GM18517 (cell line): ENCODE measurements around the gene SNAPC2.
"Not testable (repeated sequence)": the region's sequence is repeated elsewhere in the genome, so short reads cannot be mapped to it uniquely, and the experiment has no call there.

ENCODE experiments used
- ATAC-seq: cut with Tn5 transposase; IDR thresholded peaks from one replicate; pipeline ENCODE4 v1.9.1; 2021; ENCODE audit warnings: mild to moderate bottlenecking, moderate library complexity; ENCODE audit not compliant: unreplicated experiment

Gene SNAPC2

DNA sequence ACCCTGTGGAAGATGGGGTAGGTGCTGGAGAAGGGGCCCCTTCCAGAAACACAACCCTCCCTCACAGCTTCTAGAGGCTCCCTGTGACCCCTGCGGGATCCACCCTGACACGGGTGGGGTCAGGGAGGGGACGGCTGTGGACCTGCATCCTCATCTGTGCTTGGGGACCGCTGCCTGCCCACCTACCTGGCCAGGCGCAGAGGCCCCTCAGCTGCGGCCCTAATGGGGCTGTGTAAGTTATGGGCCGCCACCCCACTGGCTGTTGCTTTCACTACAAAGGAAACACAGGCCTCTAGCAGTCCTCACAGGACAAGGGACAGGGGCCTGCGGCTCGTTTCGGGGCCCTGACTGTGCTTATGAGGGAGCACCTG, 12.8 kb downstream of the SNAPC2 start:
- ATAC-seq: no peak

DNA sequence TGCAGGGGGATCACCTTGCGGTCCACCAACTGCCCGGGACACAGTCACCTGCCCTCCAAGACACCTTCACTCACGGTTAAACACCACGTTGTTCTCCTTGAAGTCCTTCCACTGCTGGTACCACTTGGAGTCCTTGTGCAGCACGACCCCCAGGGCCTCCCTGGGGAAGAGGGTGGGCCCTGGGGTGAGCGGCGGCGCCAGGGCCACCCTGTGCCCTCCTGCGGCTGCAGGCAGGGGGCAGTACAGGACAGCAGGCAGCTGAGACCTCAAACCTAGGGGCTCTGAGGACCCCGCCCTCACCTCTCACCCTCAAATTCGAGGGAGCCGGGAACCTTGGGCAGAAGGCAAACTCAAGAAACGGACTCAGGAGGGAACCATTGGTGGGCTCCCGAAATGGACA, 13.3 kb downstream of the SNAPC2 start:
- no peak for ATAC-seq

DNA sequence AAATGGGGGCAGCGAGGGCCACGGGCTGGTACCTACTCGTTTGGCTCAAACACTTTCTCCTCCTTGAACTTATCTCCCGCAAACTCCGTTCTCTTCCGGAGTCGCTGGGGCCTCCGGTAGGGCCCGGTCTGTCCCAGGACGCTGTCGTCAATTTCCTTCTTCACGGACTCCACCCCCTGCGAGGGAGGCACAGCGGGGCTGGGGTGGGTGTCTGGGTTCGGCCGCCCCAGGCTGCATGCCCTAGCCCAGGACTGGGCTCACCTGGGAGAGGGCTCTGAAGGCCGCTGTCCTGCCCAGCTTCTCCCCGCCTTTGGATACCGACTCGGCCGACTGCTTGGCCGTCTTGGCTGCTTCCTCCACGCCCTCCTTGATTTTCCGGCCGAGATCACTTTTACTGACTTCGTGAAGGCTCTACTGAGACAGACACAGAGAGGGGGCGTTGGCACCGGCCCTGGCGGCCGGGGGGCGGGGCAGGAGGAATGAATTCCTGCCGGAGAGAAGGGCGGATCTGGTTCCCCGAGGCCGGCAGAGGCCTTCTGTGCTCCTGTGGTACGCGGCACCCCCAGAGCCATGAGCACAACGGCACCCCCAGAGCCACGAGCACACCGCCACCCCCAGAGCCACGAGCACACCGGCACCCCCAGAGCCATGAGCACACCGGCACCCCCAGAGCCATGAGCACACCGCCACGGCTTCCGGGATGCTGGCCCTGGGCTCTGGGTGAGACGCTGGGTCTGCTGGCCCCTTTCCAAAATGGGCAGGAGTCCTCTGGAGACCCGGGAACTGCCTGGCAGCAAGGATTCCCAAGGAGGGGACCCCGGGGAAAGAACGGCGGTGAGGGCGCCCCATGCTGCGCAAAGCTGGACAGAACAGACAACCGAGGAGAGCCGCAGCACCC, 13.9 kb downstream of the SNAPC2 start:
- ATAC-seq: no peak

DNA sequence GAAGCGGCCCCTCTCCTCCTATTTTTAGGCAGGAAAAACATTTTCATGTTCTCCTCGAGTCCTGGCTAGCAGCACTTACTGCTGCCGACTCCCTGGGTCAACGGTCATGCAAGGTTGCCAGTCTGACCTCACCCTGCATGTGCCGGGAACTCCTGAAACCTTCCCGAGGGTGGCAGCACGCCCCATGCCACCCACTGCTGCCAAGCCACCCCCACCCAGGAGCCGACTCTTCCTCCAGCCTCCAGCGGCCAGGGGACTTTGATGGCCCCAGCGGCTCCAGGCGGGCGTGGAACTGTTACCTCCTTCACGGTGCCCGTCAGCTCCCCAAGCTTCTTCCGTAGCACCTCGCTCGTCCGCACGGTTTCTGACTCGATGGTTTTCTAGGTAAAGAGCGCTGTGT, 14.6 kb downstream of the SNAPC2 start:
- ATAC-seq: no peak

DNA sequence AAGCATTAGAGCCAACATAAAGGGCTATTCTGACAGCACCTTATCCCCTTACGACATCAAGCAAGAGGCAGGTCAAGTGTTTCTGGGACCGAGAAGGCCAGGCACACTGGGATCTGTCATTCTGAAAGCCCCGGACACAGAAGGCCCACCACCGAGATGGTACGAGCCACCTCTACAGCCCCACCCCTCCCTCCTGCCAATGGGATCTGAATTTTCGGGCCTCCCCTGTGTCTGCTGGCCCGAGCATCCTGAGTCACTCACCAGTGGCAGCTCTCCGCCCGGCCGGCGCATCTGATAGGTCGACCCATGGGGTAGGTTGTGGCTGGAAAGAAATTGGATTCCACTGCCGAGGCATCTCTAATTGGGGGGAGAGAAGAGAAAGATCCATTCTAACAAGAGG, 20.7 kb downstream of the SNAPC2 start:
- no peak for ATAC-seq

DNA sequence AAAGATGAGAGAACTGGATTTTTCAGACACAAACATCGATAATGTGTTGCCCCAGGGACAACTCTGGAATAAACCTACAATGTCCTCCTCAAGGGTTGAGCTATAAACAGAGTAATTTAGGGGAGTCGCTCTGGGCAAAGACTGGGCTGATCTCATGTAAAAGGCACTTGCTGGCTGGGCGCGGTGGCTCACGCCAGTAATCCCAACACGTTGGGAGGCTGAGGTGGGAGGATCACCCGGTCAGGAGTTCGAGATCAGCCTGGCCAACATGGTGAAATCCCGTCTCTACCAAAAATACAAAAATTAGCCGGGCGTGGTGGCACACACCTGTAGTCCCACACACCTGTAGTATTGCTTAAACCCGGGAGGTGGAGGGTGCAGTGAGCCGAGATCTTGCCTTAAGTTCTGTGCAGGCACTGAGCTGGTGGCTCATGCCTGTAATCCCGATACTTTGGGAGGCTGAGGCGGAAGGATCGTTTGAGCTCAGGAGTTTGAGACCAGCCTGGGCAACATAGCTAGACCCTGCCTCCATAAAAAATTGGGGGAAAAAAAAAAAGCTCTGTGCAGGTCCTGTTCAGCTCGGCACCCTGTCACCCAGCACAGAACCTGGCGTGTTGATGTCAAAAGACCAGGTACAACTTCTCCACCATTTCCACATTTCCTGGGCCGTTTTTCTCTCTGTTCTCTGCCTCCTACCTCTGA, 21.9 kb downstream of the SNAPC2 start:
- no peak for ATAC-seq

DNA sequence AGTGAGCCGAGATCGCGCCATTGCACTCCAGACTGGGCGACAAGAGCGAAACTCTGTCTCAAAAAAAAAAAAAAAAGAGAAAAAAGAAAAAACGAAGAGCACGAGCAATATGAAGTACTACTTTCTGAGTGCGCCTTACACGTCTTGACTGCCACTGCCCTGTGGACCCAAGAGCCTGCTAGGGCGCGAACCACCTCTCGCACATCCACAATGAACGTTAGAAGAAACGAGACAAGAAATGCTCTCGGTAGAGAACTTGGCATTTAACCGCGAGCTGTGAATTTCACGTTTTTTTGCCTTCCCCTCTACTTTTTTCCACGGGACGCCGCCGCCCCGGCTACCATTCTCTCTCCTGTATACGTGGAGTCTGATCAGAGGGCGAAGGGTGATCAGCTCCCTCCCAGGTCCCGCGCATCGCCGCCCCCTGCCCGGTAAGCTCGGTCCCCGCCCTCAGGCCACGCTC, 22.9 kb downstream of the SNAPC2 start:
- ATAC-seq: no peak

DNA sequence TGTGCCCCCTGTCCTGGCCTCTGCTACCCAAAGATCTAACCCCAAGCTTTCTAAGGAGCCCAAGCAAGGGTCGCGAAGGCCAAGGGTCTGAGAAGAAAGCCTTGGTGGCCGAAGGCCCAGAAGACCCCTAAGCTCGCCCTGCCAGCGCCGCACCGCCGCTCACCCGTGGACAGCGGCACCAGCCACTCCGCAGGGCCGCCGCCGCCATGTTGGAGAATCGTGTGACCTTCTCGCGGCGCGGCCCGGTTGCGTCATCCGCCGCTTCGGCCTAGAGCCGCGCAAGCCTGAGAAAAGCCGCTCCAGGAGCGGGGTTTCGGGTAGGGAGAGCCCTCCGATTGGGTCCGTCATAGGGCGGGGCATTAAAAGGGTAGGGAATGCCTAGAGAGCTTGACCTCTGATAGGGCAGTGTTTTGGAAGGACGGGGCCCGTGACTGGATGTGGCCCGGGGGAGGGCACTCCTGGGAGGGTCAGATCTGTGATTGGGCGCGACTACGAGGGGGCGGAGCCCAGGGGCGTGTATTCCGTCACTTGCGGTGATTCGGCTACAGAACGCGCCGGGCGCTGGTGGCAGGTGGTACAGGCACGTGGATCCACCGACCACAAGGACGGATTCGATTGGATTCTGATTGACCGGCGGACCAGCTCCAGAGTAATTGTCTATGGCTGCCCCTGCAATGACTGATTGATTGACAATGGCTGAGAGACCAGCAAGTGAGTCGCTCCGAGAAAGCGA, 23.5 kb downstream of the SNAPC2 start, which contains the start of gene TIMM44:
Gene TIMM44, minus strand, starts transcription at position 223 of the 733 bp plus-strand sequence. Its CDS starts 15 bp downstream, at position 208.
- ATAC-seq: peak; percentile 92

DNA sequence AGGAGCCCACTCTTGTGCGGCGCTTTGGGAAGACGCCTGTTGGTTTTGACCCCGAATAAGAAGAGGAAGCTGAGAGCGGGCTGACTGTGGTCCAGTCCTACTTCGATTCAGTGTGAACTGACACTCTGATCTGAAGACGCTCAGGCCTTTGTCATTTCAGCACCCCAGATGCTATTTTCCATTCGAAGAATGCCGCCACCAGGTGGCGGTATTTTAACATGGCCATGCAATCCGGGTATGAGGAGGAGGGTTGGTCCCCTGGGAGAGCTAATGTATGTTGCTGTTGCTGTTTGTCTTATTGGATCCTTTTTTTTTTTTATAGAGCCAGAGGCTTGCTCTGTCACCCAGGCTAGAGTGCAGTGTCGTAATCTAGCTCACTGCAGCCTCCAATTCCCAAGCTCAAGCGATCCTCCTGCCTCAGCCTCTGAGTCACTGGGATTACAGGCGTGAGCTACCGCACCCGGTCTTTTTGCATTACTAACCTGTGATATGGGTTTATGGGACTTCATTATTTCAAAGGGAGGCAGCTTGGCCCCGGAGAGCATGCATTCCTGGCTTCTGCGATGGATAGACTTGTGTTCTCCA, 24.1 kb downstream of the SNAPC2 start:
- peak; percentile 33 for ATAC-seq

DNA sequence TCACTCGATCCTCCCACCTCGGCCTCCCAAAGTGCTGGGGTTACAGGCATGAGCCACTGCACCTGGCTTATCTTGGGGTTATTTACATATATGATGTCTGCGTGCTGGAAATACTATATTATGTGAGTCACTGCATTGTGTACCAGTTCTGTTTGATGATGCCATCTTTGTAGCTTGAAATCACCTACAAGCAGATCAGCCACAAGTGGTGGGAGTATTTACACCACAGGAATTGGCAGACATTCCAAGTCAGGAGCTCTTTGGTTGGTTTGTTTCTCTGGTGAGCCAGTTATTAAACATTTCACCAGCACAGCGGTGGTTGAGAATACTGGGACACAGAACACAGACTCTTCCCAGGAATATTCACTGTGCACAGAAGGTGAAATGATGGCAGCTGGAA, 27.8 kb downstream of the SNAPC2 start:
- ATAC-seq: no peak

DNA sequence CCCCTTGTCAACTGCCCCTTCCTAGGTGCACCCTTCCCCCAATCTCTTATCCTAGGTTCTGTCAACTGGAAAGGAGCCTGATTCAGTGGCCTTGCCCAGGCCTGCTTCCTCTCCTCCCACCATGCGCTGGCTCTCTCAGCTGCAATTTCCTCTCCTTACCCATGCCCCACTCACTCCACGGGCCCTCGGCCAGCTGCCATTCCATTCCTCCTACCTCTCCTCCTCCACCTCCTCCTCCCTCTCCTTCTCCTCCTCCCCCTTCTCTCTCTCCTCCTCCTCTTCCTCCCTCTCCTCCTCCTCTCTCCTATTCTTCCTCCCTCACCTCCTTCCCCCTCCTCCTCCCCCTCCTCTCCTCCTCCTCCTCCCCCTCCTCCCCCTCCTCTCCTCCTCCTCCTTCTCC, 32.9 kb downstream of the SNAPC2 start:
- no peak for ATAC-seq

DNA sequence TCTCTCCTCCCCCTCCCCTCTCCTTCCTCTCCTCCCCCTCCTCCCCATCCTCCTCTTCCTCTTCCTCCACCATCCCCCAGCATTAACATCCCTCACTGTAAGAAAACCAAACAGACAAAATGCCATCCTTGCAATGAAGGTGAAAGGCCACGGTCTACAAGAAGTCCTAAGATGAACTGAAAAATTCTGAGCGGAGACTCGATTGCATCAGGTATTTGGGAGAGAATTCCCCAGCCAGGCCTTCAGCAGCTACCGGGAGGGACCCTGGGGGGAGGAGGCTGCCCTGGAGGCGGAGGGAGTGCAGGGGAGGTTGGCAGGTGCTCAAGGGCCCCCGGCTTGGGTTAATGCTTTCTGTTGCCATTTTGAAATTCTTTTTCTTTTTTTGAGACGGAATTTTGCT, 33.4 kb downstream of the SNAPC2 start:
- ATAC-seq: no peak

DNA sequence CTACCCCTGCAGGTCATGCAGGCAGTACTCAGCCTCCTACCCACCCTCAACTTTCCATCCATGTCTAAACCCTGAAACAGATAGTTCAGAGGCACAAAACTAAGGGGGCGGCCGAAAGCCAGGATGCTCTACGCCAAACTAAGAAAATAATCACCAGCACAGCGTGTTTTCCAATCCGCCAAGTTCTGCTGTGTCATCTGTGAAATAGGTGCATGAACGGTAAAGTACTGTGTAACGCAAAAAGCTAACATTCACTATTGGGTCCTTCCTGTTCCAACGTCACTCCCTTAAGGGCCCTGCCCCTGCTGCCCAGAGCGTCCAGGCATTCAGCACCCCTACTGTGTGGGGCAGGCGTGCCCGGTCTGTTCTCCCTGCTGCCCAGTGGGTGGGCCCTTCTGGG, 35.6 kb downstream of the SNAPC2 start:
- no peak for ATAC-seq

DNA sequence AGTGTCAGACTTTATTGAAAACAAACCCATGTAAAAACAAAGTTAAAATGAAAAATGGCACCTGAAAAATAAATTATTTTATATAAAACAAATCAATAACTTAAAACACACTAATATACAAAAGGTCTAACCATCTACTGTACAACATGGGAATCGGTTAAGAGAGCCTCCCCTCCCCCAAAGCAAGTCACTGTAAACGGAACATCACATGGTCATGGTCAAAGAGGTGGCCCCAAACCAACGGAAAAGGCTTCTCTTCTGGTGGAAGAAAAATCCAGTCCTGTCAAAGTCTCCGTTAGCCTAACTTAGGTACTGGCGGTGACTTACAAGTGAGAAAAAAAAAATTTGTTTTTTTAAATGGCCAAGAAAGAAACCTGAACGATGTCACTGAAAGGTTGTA, 39.1 kb downstream of the SNAPC2 start:
- ATAC-seq: no peak

DNA sequence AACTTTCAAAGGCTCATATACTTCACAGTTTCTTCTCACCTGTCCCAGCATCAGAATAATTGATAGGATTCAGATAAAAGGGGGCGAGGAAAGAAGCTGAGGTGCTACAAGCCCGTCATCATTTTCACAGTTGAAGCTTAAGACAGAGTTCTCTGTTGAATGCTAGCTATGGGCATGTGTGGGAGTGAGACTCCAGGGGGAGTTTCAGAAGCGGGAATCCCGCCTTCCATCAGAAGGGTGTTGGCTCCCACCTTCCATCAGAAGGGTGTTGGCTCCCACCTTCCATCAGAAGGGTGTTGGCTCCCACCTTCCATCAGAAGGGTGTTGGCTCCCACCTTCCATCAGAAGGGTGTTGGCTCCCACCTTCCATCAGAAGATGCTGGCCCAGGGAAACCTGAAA, 40.9 kb downstream of the SNAPC2 start:
- ATAC-seq: not testable (repeated sequence)

DNA sequence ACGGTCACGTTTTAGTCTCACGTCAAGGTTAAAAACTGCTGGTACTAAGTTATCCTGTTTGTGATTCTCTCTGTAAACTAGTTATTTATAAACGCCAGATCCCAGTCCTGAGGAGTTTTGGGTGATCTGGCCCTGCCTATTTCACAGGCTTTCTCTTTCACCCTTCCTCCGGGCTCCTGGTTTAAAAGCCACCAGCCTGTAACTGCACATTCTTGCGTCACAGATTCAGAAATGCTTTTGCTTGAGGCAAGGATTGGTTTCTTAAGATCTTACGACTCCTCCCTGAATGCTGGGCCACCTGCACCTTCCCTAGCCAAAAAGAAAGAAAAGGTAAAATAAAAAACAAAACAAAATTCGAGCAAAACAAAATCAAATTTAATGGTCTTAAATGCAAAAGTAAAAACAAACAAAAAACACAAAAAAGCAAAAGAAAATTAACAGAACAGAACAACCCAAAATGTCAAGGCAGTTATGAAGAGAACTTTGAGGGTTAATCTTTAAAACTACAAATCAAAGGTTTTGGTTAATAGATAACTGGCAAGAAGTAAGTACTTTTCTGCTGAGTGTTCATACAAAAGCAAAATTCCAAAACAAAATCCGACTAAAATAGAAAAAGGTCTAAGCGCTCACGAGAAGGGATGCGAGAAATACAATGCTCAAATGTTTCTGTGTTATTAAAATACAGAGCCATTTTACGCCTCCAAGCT, 41.9 kb downstream of the SNAPC2 start:
- no peak for ATAC-seq

DNA sequence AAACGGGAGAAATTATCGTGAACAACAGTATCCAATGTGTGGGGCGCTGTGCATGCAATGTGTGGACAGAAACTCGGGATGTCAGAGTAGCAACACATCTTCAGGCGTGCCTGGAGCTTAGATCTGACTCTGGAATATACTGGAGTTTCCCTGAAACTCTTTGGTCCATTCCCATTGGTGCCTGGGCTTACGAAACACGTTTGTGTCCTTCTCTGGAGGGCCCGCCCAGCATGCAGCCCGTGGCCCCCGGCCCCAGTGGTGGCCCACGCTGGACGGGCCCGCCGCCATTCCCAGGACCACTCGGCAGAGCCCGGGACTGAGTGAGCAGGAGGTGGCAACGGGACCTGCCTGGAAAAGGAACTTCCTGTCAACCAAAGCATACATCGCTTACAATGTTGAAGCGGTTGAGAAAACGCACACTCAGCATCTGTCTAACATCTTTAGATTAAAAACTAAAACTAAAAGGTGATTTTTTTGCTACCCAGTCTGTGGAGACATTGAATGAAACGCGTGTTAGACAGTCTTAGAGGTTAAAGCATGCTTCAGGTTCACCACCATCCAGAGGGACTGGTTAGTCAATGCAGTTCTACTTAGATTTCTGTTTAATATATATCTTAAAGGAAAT, 42.6 kb downstream of the SNAPC2 start:
- no peak for ATAC-seq

DNA sequence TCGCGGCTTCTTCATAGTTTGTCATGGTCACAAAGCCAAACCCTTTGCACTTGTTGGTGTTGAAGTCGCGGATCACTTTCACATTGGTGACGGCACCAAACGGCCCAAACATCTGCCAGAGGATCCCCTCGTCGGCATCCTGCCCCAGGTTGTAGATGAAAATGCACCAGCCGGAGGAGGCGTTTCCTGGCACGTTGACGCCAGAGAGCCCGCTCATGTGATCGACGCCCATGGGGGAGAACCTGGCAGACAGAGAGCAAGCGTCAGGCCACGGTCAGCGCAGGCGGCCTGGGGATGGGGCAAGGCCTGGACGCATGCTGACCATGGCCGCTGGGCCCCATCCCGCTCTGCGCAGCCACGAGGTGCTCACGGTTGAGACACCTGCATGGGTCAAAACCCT, 43.4 kb downstream of the SNAPC2 start:
- ATAC-seq: no peak

DNA sequence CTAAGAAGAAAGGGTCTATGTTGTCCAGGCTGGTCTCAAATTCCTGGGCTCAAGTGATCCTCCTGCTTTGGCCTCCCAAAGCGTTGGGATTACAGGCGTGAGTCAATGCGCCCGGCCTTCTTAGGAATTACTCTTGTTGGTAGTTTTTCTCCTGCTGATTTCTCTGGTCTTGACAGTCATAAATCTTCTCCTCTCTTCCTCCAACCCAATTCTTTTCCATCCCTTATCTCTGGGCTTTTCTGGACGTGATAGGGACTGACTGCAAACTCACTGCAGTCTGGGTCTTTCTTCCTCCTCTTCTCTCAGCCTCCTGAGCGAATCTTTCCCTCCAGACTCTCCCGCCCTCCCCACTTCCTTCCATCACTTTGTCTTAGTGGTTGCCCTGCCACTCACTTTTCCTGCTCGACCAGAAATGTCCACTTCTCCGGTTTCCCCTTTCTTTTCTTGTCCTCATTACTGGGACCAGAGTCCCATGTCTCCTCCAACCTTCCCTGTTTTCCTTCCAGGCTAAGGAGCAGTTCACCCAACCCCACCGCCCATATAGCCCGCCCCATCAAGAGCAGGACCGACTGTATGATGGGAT, 45.2 kb downstream of the SNAPC2 start:
- no peak for ATAC-seq
